ENCODE measurements around the gene NXT2. TPM values are rescaled to one million over a fixed set of nuclear protein-coding genes. Genes with fewer than 3 reads are reported as not detected.
A peak's percentile ranks its signal among the peaks of the same experiment; 100 is the strongest.
"Not testable (repeated sequence)": the region's sequence is repeated elsewhere in the genome, so short reads cannot be mapped to it uniquely, and the experiment has no call there.

NXT2 gene
- total RNA-seq, 4 donors from 2014 or later: 5.2 to 13.5 (median 8.9) TPM; not detected in 1

GRCh38 chrX:109537324-109537665 is 651 bp downstream of the NXT2 start:
- intact Hi-C loops (cut with DNase I; ENCODE audit: low total_unique reads): no loop called here
- H3K4me3 ChIP-seq: peak overlapping the region; percentile 1 to 61 (median 44)
- in situ Hi-C loops (cut with MboI; ENCODE audit: low pct_ligation_motif_present in 1 of 4, low pct_unique_long_range_greater_than_20kb in 1 of 4, low sequenced_read_pairs in 3 of 4): no loop called here

GRCh38 chrX:109539007-109539406 is 2.4 kb downstream of the NXT2 start:
- H3K36me3 ChIP-seq; in situ Hi-C loops (cut with MboI; ENCODE audit: low pct_ligation_motif_present in 1 of 4, low pct_unique_long_range_greater_than_20kb in 1 of 4, low sequenced_read_pairs in 3 of 4); H3K4me1 ChIP-seq; H3K4me3 ChIP-seq; H3K27me3 ChIP-seq; DNase-seq; H3K9me3 ChIP-seq; H3K27ac ChIP-seq; intact Hi-C loops (cut with DNase I; ENCODE audit: low total_unique reads): not testable (repeated sequence)

More at GRCh38 chrX:109537324-109537665, 651 bp downstream of the NXT2 start:
- TF ChIP-seq POLR2A (IDR thresholded peaks at IDR 0.05) (no peak), CTCF (IDR thresholded peaks at IDR 0.05) (no peak), EP300 (IDR thresholded peaks at IDR 0.05; ENCODE audit: low read depth) (no peak)
- Histone ChIP-seq H3K27ac (peak overlapping the region; percentile 85 to 93 (median 90)), H3K4me1 (peaks cover 0 to 5% (median 2%) of the 10 kb centered on the region in 4 donors), H3K27me3 (no peaks in the 10 kb centered on the region), H3K36me3 (no peaks in the 10 kb centered on the region), H3K9me3 (no peaks in the 10 kb centered on the region)
- peak; percentile 42 for DNase-seq
- WGBS, 2 donors (ENCODE audit: low coverage in 1 of 2): 33% methylated on average over 10 of the region's 10 CpGs; no CpG with 5 or more reads in 1 of the 2 donors

- WGBS, 2 donors (ENCODE audit: low coverage in 1 of 2): 8 to 31% methylated on average over 1 of the region's 1 CpG
- TF ChIP-seq EP300 (IDR thresholded peaks at IDR 0.05; ENCODE audit: low read depth): no peak
- no peak for TF ChIP-seq CTCF (IDR thresholded peaks at IDR 0.05)
- no peak for TF ChIP-seq POLR2A (IDR thresholded peaks at IDR 0.05)
- TF ChIP-seq POLR2AphosphoS5 (IDR thresholded peaks at IDR 0.05): no peak
- Histone ChIP-seq H3K4me3 (no peak overlapping the region), H3K9me3 (no peaks in the 10 kb centered on the region), H3K36me3 (no peaks in the 10 kb centered on the region), H3K27ac (no peak overlapping the region), H3K27me3 (no peaks in the 10 kb centered on the region), H3K4me1 (no peaks in the 10 kb centered on the region)
- intact Hi-C loops (cut with DNase I; ENCODE audit: low total_unique reads) (no loop called here), in situ Hi-C loops (cut with MboI; ENCODE audit: low pct_ligation_motif_present in 1 of 4, low pct_unique_long_range_greater_than_20kb in 1 of 4, low sequenced_read_pairs in 3 of 4) (no loop called here)
- no peak for DNase-seq
Measured at GRCh38 chrX:109553862-109554261, 17.2 kb downstream of the NXT2 start.

- DNase-seq; H3K4me1 ChIP-seq; H3K36me3 ChIP-seq; H3K27ac ChIP-seq; in situ Hi-C loops (cut with MboI; ENCODE audit: low pct_ligation_motif_present in 1 of 4, low pct_unique_long_range_greater_than_20kb in 1 of 4, low sequenced_read_pairs in 3 of 4); H3K4me3 ChIP-seq; intact Hi-C loops (cut with DNase I; ENCODE audit: low total_unique reads); H3K27me3 ChIP-seq; H3K9me3 ChIP-seq: not testable (repeated sequence)
- WGBS, 2 donors (ENCODE audit: low coverage in 1 of 2): 55 to 64% methylated on average over 4 of the region's 4 CpGs
Measured at GRCh38 chrX:109576083-109576482, 39.4 kb downstream of the NXT2 start.

GRCh38 chrX:109577055-109577454 is 40.4 kb downstream of the NXT2 start:
- TF ChIP-seq POLR2AphosphoS5 (IDR thresholded peaks at IDR 0.05): no peak
- TF ChIP-seq EP300 (IDR thresholded peaks at IDR 0.05; ENCODE audit: low read depth): no peak
- no peak for TF ChIP-seq POLR2A (IDR thresholded peaks at IDR 0.05)
- no peak for TF ChIP-seq CTCF (IDR thresholded peaks at IDR 0.05)
- Histone ChIP-seq H3K4me1 (no peaks in the 10 kb centered on the region), H3K9me3 (no peaks in the 10 kb centered on the region), H3K27ac (no peak overlapping the region), H3K36me3 (no peaks in the 10 kb centered on the region), H3K27me3 (no peaks in the 10 kb centered on the region), H3K4me3 (no peak overlapping the region)
- intact Hi-C loops (cut with DNase I; ENCODE audit: low total_unique reads): no loop called here
- in situ Hi-C loops (cut with MboI; ENCODE audit: low pct_ligation_motif_present in 1 of 4, low pct_unique_long_range_greater_than_20kb in 1 of 4, low sequenced_read_pairs in 3 of 4): no loop called here
- no peak for DNase-seq
- 62 to 73% methylated on average over 2 of the region's 2 CpGs for WGBS, 2 donors (ENCODE audit: low coverage in 1 of 2)

All from transverse colon (tissue), 4 donors.